Measurements from ENCODE around the gene SLC17A9.

The SLC17A9 gene

DNA sequence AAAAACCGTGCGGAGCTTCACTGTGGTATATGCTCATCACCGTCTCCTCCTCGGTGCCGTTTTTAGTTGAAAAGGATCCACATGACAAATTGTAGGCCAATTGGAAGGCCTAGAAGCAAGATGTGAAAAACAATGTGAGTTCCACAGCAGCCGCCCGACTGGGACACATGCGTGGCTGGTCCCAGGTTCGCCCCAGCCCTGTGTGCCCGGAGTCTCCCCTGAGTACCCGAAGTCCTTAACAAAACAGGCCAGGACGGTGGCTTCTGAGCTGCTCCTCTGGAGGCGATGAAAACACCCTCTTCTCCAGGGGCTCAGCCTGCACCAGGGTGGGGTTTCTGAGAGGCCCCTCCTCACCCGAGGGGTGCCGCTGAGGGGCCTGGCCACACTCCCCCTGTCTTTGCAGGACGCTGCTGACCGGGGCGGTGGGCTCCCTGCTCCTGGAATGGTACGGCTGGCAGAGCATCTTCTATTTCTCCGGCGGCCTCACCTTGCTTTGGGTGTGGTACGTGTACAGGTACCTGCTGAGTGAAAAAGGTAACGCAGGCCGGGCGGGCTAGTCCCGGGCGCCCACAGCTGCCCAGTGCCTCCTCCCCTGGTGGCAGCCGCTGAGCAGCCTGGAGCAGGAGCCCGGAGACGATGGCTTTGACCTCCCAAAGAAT lies 9.8 kb downstream of the SLC17A9 start:
- H3K4me3 ChIP-seq (ENCODE audit: low read depth, low read length) = no peak overlapping the region
- TF ChIP-seq, protein P1, sequence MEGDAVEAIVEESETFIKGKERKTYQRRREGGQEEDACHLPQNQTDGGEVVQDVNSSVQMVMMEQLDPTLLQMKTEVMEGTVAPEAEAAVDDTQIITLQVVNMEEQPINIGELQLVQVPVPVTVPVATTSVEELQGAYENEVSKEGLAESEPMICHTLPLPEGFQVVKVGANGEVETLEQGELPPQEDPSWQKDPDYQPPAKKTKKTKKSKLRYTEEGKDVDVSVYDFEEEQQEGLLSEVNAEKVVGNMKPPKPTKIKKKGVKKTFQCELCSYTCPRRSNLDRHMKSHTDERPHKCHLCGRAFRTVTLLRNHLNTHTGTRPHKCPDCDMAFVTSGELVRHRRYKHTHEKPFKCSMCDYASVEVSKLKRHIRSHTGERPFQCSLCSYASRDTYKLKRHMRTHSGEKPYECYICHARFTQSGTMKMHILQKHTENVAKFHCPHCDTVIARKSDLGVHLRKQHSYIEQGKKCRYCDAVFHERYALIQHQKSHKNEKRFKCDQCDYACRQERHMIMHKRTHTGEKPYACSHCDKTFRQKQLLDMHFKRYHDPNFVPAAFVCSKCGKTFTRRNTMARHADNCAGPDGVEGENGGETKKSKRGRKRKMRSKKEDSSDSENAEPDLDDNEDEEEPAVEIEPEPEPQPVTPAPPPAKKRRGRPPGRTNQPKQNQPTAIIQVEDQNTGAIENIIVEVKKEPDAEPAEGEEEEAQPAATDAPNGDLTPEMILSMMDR (conservative IDR thresholded peaks at IDR 0.05; ENCODE audit: low read depth, low read length) = no peak
- no peak for DNase-seq (ENCODE audit: low read depth)

DNA sequence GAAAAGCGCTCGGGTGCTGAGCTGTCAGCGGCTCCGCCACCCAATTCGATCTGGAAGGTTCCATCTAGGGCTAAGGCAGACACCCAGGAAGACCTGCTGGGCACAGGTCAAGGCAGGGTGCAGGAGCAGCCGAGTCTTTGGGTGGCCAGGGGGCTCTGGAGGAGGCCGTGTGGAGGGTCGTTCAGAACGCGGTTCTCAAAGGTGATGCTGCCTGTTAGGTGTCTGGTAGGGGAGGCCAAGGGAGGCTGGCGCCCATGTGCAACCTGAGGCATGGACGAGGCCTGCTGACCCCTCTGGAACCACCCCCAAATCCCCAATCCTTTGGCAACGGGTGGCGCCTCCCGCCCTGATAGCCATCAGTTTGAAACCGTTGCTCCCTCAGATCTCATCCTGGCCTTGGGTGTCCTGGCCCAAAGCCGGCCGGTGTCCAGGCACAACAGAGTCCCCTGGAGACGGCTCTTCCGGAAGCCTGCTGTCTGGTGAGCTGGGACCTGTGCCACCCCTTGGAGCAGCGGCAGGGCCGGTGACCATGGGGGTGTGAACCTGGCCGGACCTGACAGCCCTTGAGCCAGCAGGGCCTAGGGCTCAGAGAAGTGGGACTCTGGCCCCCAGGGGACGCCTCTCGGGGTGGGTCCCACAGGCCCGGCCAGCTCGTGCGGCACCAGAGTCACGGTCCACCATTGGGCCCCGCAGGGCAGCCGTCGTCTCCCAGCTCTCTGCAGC lies 10.5 kb downstream of the SLC17A9 start:
- no peak for DNase-seq (ENCODE audit: low read depth)
- TF ChIP-seq, protein P1 (conservative IDR thresholded peaks at IDR 0.05; ENCODE audit: low read depth, low read length) = no peak
- H3K4me3 ChIP-seq (ENCODE audit: low read depth, low read length) = no peak overlapping the region

DNA sequence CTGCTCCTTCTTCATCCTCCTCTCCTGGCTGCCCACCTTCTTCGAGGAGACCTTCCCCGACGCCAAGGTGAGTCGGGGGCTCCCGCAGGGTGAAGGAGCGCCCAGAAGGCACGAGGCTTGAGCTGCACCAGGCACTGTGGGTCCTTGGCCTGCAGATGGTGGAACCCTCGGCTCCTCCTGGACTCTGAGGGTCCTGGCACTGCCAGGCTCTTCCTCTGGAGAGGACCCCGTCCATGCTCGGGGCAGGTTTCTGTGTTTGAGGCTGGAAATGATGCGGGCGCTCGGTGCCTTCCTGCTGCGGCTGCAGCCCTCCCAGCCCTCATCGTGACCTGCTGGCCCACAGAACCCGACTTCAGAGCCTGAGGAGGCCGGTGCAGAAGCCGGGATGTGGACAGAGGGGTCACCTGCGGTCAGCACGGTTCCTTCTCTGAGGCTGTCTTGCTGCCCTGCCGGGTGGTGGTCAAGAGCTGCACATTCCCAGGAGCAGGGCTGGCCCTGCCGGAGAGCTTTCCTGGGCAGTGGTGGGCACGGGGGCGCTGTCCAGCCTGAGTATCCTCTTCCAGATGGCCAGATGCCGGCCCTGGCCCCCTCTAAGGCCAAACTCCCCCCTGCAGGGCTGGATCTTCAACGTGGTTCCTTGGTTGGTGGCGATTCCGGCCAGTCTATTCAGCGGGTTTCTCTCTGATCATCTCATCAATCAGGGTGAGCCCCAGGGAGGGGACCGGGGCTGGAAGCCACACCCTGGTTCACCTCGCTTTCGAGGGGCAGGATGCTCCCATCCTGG lies 11.3 kb downstream of the SLC17A9 start:
- H3K4me3 ChIP-seq (ENCODE audit: low read depth, low read length) = no peak overlapping the region
- no peak for DNase-seq (ENCODE audit: low read depth)
- TF ChIP-seq, protein P1 (conservative IDR thresholded peaks at IDR 0.05; ENCODE audit: low read depth, low read length) = no peak

DNA sequence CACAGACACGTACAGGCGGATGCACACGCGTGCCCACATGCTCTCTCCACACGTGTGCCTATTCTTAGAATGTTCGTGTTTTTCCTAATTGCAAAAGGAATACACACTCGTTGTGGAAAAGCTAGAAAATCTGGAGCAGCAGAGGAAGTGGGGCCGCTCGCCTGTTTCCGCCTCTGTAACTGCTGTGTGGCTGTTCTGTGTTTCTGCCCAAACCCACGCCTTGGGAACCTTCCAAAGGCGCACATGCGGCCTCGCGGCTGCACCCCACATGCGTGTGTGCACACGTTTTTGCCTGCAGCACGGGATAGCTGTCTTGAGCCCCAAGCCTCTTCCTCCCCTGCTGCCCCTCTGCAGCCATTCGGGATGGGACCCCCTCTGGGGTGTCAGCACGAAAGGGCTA lies 12.2 kb downstream of the SLC17A9 start:
- H3K4me3 ChIP-seq (ENCODE audit: low read depth, low read length) = no peak overlapping the region
- no peak for DNase-seq (ENCODE audit: low read depth)
- TF ChIP-seq, protein P1 (conservative IDR thresholded peaks at IDR 0.05; ENCODE audit: low read depth, low read length) = no peak

DNA sequence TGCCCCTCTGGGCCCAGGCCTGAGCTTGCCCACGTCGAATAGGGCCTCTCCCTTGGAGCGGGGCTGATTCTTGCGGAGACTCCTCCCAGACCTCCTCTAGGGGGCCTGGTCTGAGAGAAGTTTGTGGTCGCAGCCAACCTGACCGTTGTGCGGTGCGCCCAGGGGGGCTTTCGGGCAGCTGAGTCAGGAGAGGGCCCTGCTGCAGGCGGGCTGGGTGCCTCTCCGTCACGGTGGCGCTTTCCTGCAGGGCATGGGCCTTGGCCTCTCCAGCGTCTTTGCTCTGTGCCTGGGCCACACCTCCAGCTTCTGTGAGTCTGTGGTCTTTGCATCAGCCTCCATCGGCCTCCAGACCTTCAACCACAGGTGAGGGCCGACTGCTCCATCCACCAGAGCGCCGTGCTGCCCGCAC lies 12.9 kb downstream of the SLC17A9 start:
- TF ChIP-seq, protein P1 (conservative IDR thresholded peaks at IDR 0.05; ENCODE audit: low read depth, low read length) = no peak
- no peak overlapping the region for H3K4me3 ChIP-seq (ENCODE audit: low read depth, low read length)
- no peak for DNase-seq (ENCODE audit: low read depth)

DNA sequence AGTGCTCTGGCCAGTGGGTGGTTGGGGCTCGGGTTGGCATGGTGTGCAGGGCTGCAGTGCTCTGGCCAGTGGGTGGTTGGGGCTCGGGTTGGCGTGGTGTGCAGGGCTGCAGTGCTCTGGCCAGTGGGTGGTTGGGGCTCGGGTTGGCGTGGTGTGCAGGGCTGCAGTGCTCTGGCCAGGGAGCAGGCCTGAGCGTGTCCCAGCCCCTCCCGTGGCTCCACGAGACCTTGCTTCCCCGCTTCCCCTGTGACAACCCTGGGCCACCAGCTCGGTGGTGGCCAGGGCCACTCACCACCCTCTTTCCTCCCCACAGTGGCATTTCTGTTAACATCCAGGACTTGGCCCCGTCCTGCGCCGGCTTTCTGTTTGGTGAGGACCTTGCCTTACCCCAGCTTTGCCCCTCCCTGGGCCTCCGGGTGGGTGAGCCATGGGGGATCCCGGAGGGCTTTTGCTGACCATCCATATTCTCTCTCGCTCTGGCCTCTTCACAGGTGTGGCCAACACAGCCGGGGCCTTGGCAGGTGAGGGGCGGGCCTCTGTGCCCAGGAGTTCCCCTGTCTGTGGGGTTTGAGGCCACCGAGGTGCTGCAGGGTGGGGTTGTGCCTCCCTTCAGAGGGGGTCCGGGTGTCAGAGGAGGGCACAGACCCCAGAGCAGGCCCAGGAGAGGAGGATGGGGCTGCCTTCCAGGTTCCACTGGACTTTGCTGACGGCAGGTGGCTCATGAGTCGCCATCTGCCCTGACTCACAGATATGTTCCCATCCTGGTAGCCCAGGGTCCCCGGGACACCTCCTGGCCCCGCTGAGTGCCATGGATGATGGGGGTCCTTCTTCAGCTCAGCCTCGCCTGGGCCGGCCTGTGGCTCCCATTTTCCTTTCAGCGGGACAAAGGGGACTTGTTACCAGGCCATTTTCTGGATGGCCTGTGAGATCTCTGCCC lies 14.0 kb downstream of the SLC17A9 start:
- H3K4me3 ChIP-seq (ENCODE audit: low read depth, low read length) = no peak overlapping the region
- TF ChIP-seq, protein P1 (conservative IDR thresholded peaks at IDR 0.05; ENCODE audit: low read depth, low read length) = no peak
- no peak for DNase-seq (ENCODE audit: low read depth)

Data from choroid plexus epithelial cell (primary cell).